ENCODE results near the gene CARNS1. TPM values are rescaled to one million over a fixed set of nuclear protein-coding genes. Genes with fewer than 3 reads are reported as not detected.

CARNS1 gene
- total and polyA plus RNA-seq, 9 donors = 29.2 to 80.7 (median 56.4) TPM

DNA sequence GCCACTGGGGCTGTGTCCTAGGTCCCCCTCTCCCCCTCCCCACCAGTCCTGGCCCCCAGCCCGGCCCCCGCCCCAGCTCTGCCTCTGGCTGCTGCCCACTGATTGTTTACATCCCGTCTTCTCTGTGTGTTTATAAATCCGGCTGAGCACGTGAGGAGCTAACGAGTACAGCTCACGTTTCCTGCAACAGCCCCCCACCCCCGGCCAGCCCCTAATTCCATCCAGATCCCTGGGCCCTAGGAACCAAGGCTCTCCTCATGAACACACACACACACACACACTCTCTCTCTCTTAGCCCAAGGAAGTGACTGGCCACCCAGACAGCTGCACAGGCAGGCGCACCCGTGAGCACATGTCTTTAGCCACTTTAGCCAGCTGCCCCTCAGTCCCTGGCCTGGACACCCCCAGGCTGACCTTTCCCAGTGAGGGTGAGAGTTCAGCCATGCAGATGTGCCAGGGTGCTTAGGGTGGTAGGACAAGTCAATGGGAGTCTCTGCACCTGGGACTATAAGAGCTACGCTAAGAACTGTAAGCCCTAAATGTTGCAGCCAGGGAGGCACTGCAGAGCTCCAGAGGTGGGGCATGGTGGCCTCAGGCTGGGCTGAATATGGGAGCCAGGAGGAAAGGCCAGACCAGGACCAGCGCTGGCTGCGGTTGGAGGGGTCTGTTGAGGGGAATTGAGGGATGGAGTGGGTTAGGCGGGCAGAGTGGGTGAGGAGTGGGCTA, 45.0 kb upstream of the CARNS1 start:
- Histone ChIP-seq H3K36me3 (ENCODE audit: control insufficient read depth, insufficient read depth, low read length) (no peaks in the 10 kb centered on the region), H3K4me1 (ENCODE audit: control insufficient read depth, insufficient read depth, low read length) (peaks cover 71% of the 10 kb centered on the region), H3K4me3 (ENCODE audit: low read length) (no peak overlapping the region), H3K27me3 (ENCODE audit: control insufficient read depth, insufficient read depth, low read length) (peaks cover 28% of the 10 kb centered on the region), H3K27ac (ENCODE audit: low read length) (peak overlapping the region; percentile 15), H3K9me3 (replicated peaks; ENCODE audit: control insufficient read depth, low read depth, low read length) (no peaks in the 10 kb centered on the region)
- WGBS (ENCODE audit: insufficient coverage) = 19% methylated on average over 9 of the region's 14 CpGs
- DNase-seq = peak; percentile 67

GRCh38 chr11:67371189-67371910, 44.1 kb upstream of the CARNS1 start:
- no peaks in the 10 kb centered on the region for H3K36me3 ChIP-seq (ENCODE audit: control insufficient read depth, insufficient read depth, low read length)
- DNase-seq = no peak
- WGBS (ENCODE audit: insufficient coverage) = 57% methylated on average over 7 of the region's 8 CpGs
- peak overlapping the region; percentile 35 for H3K4me3 ChIP-seq (ENCODE audit: low read length)
- no peaks in the 10 kb centered on the region for H3K9me3 ChIP-seq (replicated peaks; ENCODE audit: control insufficient read depth, low read depth, low read length)
- H3K4me1 ChIP-seq (ENCODE audit: control insufficient read depth, insufficient read depth, low read length) = peaks cover 63% of the 10 kb centered on the region
- H3K27me3 ChIP-seq (ENCODE audit: control insufficient read depth, insufficient read depth, low read length) = peaks cover 36% of the 10 kb centered on the region
- no peak overlapping the region for H3K27ac ChIP-seq (ENCODE audit: low read length)

GRCh38 chr11:67371911-67372320, 43.6 kb upstream of the CARNS1 start:
- Histone ChIP-seq H3K36me3 (ENCODE audit: control insufficient read depth, insufficient read depth, low read length) (no peaks in the 10 kb centered on the region), H3K9me3 (replicated peaks; ENCODE audit: control insufficient read depth, low read depth, low read length) (no peaks in the 10 kb centered on the region), H3K4me1 (ENCODE audit: control insufficient read depth, insufficient read depth, low read length) (peaks cover 57% of the 10 kb centered on the region), H3K4me3 (ENCODE audit: low read length) (peak overlapping the region; percentile 35), H3K27ac (ENCODE audit: low read length) (peak overlapping the region; percentile 58), H3K27me3 (ENCODE audit: control insufficient read depth, insufficient read depth, low read length) (peaks cover 42% of the 10 kb centered on the region)
- DNase-seq = no peak
- 24% methylated on average over 12 of the region's 16 CpGs for WGBS (ENCODE audit: insufficient coverage)

- H3K4me3 ChIP-seq (ENCODE audit: low read length) = peak overlapping the region; percentile 46
- peaks cover 47% of the 10 kb centered on the region for H3K27me3 ChIP-seq (ENCODE audit: control insufficient read depth, insufficient read depth, low read length)
- no peaks in the 10 kb centered on the region for H3K9me3 ChIP-seq (replicated peaks; ENCODE audit: control insufficient read depth, low read depth, low read length)
- WGBS (ENCODE audit: insufficient coverage) = under 1% methylated on average over 78 of the region's 78 CpGs
- H3K4me1 ChIP-seq (ENCODE audit: control insufficient read depth, insufficient read depth, low read length) = peaks cover 52% of the 10 kb centered on the region
- H3K27ac ChIP-seq (ENCODE audit: low read length) = peak overlapping the region; percentile 58
- no peaks in the 10 kb centered on the region for H3K36me3 ChIP-seq (ENCODE audit: control insufficient read depth, insufficient read depth, low read length)
- no peak for DNase-seq
Measured at GRCh38 chr11:67372321-67372992, 43.0 kb upstream of the CARNS1 start.

DNA sequence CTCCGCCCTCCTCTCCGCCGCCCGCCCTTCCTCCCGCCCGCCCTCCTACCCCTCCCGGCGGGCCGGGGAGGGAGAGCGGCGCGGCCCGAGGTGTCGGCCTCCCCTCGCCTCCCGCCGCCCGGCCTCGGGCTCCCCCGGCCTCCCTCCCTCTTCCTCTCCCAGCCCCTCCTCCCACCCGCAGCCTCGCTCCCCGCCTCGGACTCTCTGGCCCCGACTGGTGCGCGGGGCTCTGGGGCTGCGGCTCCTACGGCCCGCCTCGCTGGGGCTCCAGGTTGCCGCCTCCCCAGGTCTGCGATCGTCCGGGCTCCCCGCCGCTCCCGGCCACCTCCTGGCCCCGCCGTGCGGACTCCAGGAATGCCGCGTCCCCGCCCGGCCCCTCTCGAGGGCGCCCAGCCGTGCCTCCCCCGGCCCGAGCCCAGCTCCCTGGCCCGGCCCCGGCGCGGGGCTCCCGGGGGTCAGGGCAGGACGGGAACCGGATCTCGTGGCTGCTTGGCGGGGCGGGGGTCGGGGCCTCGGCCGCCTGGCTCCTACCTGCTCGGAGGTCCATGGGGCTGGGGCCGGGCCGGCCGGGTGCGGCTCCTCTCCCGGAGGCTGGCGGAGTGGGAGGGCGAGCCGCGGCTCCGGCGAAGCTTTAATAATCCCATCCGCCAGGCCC, 42.4 kb upstream of the CARNS1 start, which contains the start of gene CLCF1:
CLCF1 (minus strand) TSS at position 606 of the 655 bp plus-strand sequence; CDS start at position 547, 59 bp downstream.
- DNase-seq = peak; percentile 85
- WGBS (ENCODE audit: insufficient coverage) = under 1% methylated on average over 64 of the region's 76 CpGs
- Histone ChIP-seq H3K4me1 (ENCODE audit: control insufficient read depth, insufficient read depth, low read length) (peaks cover 46% of the 10 kb centered on the region), H3K36me3 (ENCODE audit: control insufficient read depth, insufficient read depth, low read length) (no peaks in the 10 kb centered on the region), H3K27ac (ENCODE audit: low read length) (no peak within 1 kb of the TSS), H3K27me3 (ENCODE audit: control insufficient read depth, insufficient read depth, low read length) (peaks cover 49% of the 10 kb centered on the region), H3K9me3 (replicated peaks; ENCODE audit: control insufficient read depth, low read depth, low read length) (no peaks in the 10 kb centered on the region), H3K4me3 (ENCODE audit: low read length) (peak within 1 kb of the TSS; percentile 46)

- 6% methylated on average over 30 of the region's 40 CpGs for WGBS (ENCODE audit: insufficient coverage)
- peaks cover 42% of the 10 kb centered on the region for H3K4me1 ChIP-seq (ENCODE audit: control insufficient read depth, insufficient read depth, low read length)
- peaks cover 51% of the 10 kb centered on the region for H3K27me3 ChIP-seq (ENCODE audit: control insufficient read depth, insufficient read depth, low read length)
- no peaks in the 10 kb centered on the region for H3K9me3 ChIP-seq (replicated peaks; ENCODE audit: control insufficient read depth, low read depth, low read length)
- peak; percentile 70 for DNase-seq
- no peaks in the 10 kb centered on the region for H3K36me3 ChIP-seq (ENCODE audit: control insufficient read depth, insufficient read depth, low read length)
- no peak overlapping the region for H3K27ac ChIP-seq (ENCODE audit: low read length)
- peak overlapping the region; percentile 44 for H3K4me3 ChIP-seq (ENCODE audit: low read length)
Measured at GRCh38 chr11:67373648-67374570, 41.6 kb upstream of the CARNS1 start.

DNA sequence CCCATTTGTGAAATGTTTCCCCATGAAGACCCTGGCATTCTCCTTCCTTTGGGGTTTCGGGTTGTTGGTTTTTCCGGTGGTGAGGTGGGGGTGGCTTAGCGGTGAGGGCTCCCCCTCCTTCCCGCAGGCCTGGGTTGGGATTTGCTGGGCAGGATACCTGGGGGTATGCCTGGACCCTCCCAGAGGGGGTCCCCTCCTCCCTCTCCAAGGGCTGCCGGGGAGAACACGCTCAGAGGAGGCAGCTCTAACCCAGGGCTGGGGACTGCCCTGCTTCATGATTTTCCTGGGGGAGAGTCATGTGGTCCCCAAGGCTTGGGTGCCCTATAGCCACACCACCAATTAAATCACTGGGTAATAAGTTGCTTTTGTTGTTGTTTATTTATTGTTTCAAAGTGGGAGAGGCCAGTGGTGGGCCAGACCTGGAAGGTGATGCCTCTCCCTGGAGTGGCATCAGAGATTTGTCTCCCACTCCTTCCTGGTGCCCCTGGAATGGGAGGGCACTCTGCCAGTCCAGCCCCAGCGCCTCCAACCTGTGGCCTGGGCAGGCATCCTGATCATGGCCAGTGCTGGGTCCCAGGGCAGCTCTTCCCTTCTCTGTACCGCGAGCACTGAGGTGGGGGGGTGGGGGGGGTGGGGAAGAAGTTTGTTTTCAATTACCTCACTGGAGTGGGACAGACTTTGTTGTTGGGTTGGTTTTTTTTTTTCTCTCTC, 40.8 kb upstream of the CARNS1 start:
- Histone ChIP-seq H3K27ac (ENCODE audit: low read length) (no peak overlapping the region), H3K4me3 (ENCODE audit: low read length) (no peak overlapping the region), H3K27me3 (ENCODE audit: control insufficient read depth, insufficient read depth, low read length) (peaks cover 48% of the 10 kb centered on the region), H3K4me1 (ENCODE audit: control insufficient read depth, insufficient read depth, low read length) (peaks cover 41% of the 10 kb centered on the region), H3K9me3 (replicated peaks; ENCODE audit: control insufficient read depth, low read depth, low read length) (no peaks in the 10 kb centered on the region), H3K36me3 (ENCODE audit: control insufficient read depth, insufficient read depth, low read length) (no peaks in the 10 kb centered on the region)
- no CpG with 5 or more reads among the region's 9 CpGs for WGBS (ENCODE audit: insufficient coverage)
- DNase-seq = no peak

DNA sequence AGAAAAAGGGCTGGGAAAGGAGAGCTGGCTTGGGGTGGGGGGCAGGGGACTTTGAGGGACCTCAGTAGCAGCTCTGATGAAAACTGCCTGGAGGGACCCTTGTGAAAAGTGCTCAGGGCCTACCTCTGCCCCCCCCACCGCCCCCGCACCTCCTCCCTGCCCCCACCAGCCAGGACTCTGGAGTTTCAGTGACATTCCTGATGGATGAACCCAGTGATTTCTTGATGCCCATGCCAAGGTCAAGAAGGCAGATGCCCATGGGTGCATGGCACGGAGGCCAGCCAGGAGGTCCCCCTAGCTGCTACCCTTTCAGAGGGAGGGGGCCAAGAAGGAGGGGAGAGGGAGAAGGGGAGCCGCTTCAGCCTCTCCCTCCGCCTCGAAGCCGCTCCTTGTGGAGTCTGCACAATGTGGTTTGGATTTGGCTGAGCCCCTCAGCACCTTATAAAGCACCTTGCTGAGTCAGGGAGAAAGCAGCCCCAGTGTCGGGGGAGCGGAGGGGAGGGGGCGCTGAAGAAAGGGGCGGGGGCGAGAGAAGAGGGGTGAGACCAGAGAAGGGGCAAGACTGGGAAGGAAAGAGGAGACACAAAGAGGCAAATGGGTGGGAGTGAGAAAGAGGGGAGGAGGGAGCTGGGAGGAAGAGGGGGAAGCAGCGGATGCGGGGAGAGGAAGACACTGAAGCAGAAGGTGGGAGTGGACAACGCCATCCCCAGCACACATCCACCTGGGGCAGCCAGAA, 40.0 kb upstream of the CARNS1 start:
- H3K9me3 ChIP-seq (replicated peaks; ENCODE audit: control insufficient read depth, low read depth, low read length) = no peaks in the 10 kb centered on the region
- WGBS (ENCODE audit: insufficient coverage) = 3% methylated on average over 4 of the region's 15 CpGs
- H3K27me3 ChIP-seq (ENCODE audit: control insufficient read depth, insufficient read depth, low read length) = peaks cover 45% of the 10 kb centered on the region
- DNase-seq = no peak
- no peaks in the 10 kb centered on the region for H3K36me3 ChIP-seq (ENCODE audit: control insufficient read depth, insufficient read depth, low read length)
- no peak overlapping the region for H3K4me3 ChIP-seq (ENCODE audit: low read length)
- H3K27ac ChIP-seq (ENCODE audit: low read length) = no peak overlapping the region
- peaks cover 35% of the 10 kb centered on the region for H3K4me1 ChIP-seq (ENCODE audit: control insufficient read depth, insufficient read depth, low read length)
